HepG2 (cell line): Measurements from ENCODE around the gene BCL2L2. TPM values are rescaled to one million over a fixed set of nuclear protein-coding genes. Genes with fewer than 3 reads are reported as not detected.

ENCODE experiments used
- LCORL ChIP-seq, 2 experiments: fragments of 450-650 bp in 1 of 2; sonication (generic) in 1 of 2; formaldehyde crosslinking in 1 of 2; IDR thresholded peaks; 2 replicates each; pipeline versions ENCODE4 v1.5.0 to v1.6.1; 2017 to 2020; ENCODE audit warnings: antibody characterized with exemption in 1 of 2, missing genetic modification reagents in 1 of 2
- MAF1 ChIP-seq: sonication (generic); formaldehyde crosslinking; IDR thresholded peaks from 2 replicates; pipeline ENCODE4 v1.5.0; 2020; ENCODE audit warnings: missing genetic modification reagents, borderline replicate concordance
- NR2F2 ChIP-seq: IDR thresholded peaks from 2 replicates; pipeline ENCODE4 v1.6.1; 2012; ENCODE audit warnings: low read depth, inconsistent platforms, borderline replicate concordance
- PCBP2 ChIP-seq: fragments of 200-400 bp; formaldehyde crosslinking; optimal IDR thresholded peaks from 2 replicates; pipeline ENCODE3; 2018; ENCODE audit warnings: low read length, low read depth; ENCODE audit not compliant: poor library complexity, severe bottlenecking
- PRDM15 ChIP-seq: sonication (generic); formaldehyde crosslinking; IDR thresholded peaks from 2 replicates; pipeline ENCODE4 v1.4.0; 2020; ENCODE audit warnings: missing genetic modification reagents
- RBFOX2 ChIP-seq: fragments of 200-400 bp; formaldehyde crosslinking; IDR thresholded peaks from 2 replicates; pipeline ENCODE4 v1.6.1; 2017; ENCODE audit warnings: low read depth, mild to moderate bottlenecking, low read length
- SAP130 ChIP-seq: IDR thresholded peaks from 2 replicates; pipeline ENCODE4 v1.6.1; 2016; ENCODE audit warnings: low read depth
- SATB2 ChIP-seq: sonication (generic); formaldehyde crosslinking; IDR thresholded peaks from 2 replicates; pipeline ENCODE4 v1.5.0; 2020; ENCODE audit warnings: missing genetic modification reagents
- SKI ChIP-seq: fragments of 450-650 bp; IDR thresholded peaks from one replicate; pipeline ENCODE4 v1.6.1; 2018; ENCODE audit warnings: mild to moderate bottlenecking; ENCODE audit not compliant: partially characterized antibody
- SKIL ChIP-seq: sonication (generic); formaldehyde crosslinking; IDR thresholded peaks from 2 replicates; pipeline ENCODE4 v1.8.0; 2022; ENCODE audit warnings: missing genetic modification reagents, mild to moderate bottlenecking, moderate library complexity, borderline replicate concordance
- SMAD1 ChIP-seq: sonication (generic); formaldehyde crosslinking; IDR thresholded peaks from 2 replicates; pipeline ENCODE4 v1.4.0; 2020; ENCODE audit warnings: missing genetic modification reagents, low read depth, mild to moderate bottlenecking, borderline replicate concordance
- TBX3 ChIP-seq: fragments of 450-650 bp; IDR thresholded peaks from 2 replicates; pipeline ENCODE4 v1.6.1; 2017; ENCODE audit warnings: antibody characterized with exemption, mild to moderate bottlenecking, inconsistent platforms, borderline replicate concordance
- TCF12 ChIP-seq, 2 experiments: fragments of 450-650 bp in 1 of 2; sonication (generic) in 1 of 2; formaldehyde crosslinking in 1 of 2; IDR thresholded peaks; 2 replicates each; pipeline versions ENCODE4 v1.6.1 to v1.8.0; 2017 to 2022; ENCODE audit warnings: antibody characterized with exemption in 1 of 2, mild to moderate bottlenecking in 1 of 2, missing genetic modification reagents in 1 of 2, moderate library complexity in 1 of 2
- TFAP4 ChIP-seq: sonication (generic); IDR thresholded peaks from 2 replicates; pipeline ENCODE4 v1.6.1; 2016; ENCODE audit warnings: low read depth, borderline replicate concordance
- ZBTB14 ChIP-seq: sonication (generic); formaldehyde crosslinking; IDR thresholded peaks from 2 replicates; pipeline ENCODE4 v1.4.0; 2020; ENCODE audit warnings: missing genetic modification reagents
- ZBTB7B ChIP-seq: sonication (generic); formaldehyde crosslinking; IDR thresholded peaks from 2 replicates; pipeline ENCODE4 v1.4.0; 2020; ENCODE audit warnings: missing genetic modification reagents
- ZNF136 ChIP-seq: sonication (generic); formaldehyde crosslinking; IDR thresholded peaks from 2 replicates; pipeline ENCODE4 v1.8.1; 2022; ENCODE audit warnings: low read depth, mild to moderate bottlenecking, moderate library complexity, missing genetic modification reagents
- ZNF143 ChIP-seq: sonication (generic); formaldehyde crosslinking; IDR thresholded peaks from 2 replicates; pipeline ENCODE4 v1.4.0; 2020; ENCODE audit warnings: missing genetic modification reagents
- ZNF232 ChIP-seq: sonication (generic); formaldehyde crosslinking; IDR thresholded peaks from 2 replicates; pipeline ENCODE4 v1.4.0; 2020; ENCODE audit warnings: missing genetic modification reagents, borderline replicate concordance
- ZNF773 ChIP-seq: sonication (generic); formaldehyde crosslinking; IDR thresholded peaks from 2 replicates; pipeline ENCODE4 v1.4.0; 2020; ENCODE audit warnings: missing genetic modification reagents, borderline replicate concordance
- ZNF879 ChIP-seq: sonication (generic); formaldehyde crosslinking; IDR thresholded peaks from 2 replicates; pipeline ENCODE4 v1.8.1; 2023; ENCODE audit warnings: missing genetic modification reagents
- polyA plus RNA-seq, 8 experiments: library from polyadenylated mRNA; depleted of rRNA in 3 of 8; stranded (reverse) in 7 of 8; unstranded in 1 of 8; fragments of >200 nt; fragmentation: Illumina TruSeq in 4 of 8; extraction: Trizol in 4 of 8; gene quantifications; 2 replicates each; pipeline versions ENCODE4 v1.2.1 to v1.2.3, GENCODE V29; 2011 to 2016; ENCODE audit warnings: low read depth in 4 of 8, missing spikeins in 1 of 8, mixed read lengths in 1 of 8; ENCODE audit not compliant: insufficient read depth in 1 of 8
- total RNA-seq, 5 experiments: library from RNA; depleted of rRNA; stranded (reverse); fragments of >200 nt; fragmentation: Illumina TruSeq; extraction: Trizol; gene quantifications; 2 replicates each; pipeline ENCODE4 v1.2.3, GENCODE V29; 2016; ENCODE audit warnings: low read depth in 1 of 5

Gene BCL2L2
- total and polyA plus RNA-seq, 2 of the 13 experiments (the other 11 are each of a cell fraction or from before 2014, with no cell fraction given): 28.1 to 49.8 TPM

GRCh38 chr14:23299986-23300686 is 6.5 kb upstream of the BCL2L2 start (continued):
- TF ChIP-seq TFAP4 (no peak), TBX3 (no peak), ZBTB14 (CRISPR knock-in tag) (0 out of 2 replicates have a peak, but pooled peaks have one; percentile 22), RBFOX2 (0 out of 2 replicates have a peak, but pooled peaks have one; percentile 37), SKI (no peak), SAP130 (CRISPR knock-in tag) (no peak), ZNF136 (CRISPR knock-in tag) (0 out of 2 replicates have a peak, but pooled peaks have one; percentile 12), SATB2 (CRISPR knock-in tag) (0 out of 2 replicates have a peak, but pooled peaks have one; percentile 47), ZNF232 (CRISPR knock-in tag) (0 out of 2 replicates have a peak, but pooled peaks have one; percentile 3), PCBP2 (no peak), ZNF773 (CRISPR knock-in tag) (peak; percentile 54; the same call in 1 of the 2 replicates), SKIL (no peak), LCORL (IDR thresholded peaks at IDR 0.05) (no peak), LCORL (CRISPR knock-in tag; IDR thresholded peaks at IDR 0.05) (no peak), SMAD1 (CRISPR knock-in tag) (0 out of 2 replicates have a peak, but pooled peaks have one; percentile 27), ZNF879 (CRISPR knock-in tag) (no peak), PRDM15 (CRISPR knock-in tag) (no peak), ZNF143 (peak; percentile 37; the same call in 1 of the 2 replicates), ZBTB7B (CRISPR knock-in tag) (no peak), MAF1 (CRISPR knock-in tag) (0 out of 2 replicates have a peak, but pooled peaks have one; percentile 31), NR2F2 (no peak), TCF12 (IDR thresholded peaks at IDR 0.05) (no peak), TCF12 (CRISPR knock-in tag; IDR thresholded peaks at IDR 0.05) (no peak)
